Lower leg skin (tissue), 4 donors: ENCODE measurements around the gene AKR1A1. TPM values are rescaled to one million over a fixed set of nuclear protein-coding genes. Genes with fewer than 3 reads are reported as not detected.

Experiments used
- DNase-seq, 2 donors: peaks; one replicate each; pipeline ENCODE4 v3.0.0-alpha.2; 2019; ENCODE audit warnings: low spot score in 2 of 2
- H3K4me3 ChIP-seq: fragments of 200-600 bp; sonication (generic); 2 replicates; pipeline ENCODE4 v1.5.1; 2017; ENCODE audit warnings: mild to moderate bottlenecking, low read depth; ENCODE audit not compliant: poor library complexity, severe bottlenecking
- CTCF ChIP-seq, 3 donors: fragments of 450-650 bp; IDR thresholded peaks; one replicate each; pipeline ENCODE4 v1.5.1; 2016; ENCODE audit warnings: antibody characterized with exemption in 3 of 3, mild to moderate bottlenecking in 3 of 3, moderate library complexity in 2 of 3
- POLR2A ChIP-seq, 2 donors: fragments of 450-650 bp; IDR thresholded peaks; one replicate each; pipeline ENCODE4 v1.6.1; 2016 to 2017; ENCODE audit warnings: antibody characterized with exemption in 2 of 2, mild to moderate bottlenecking in 1 of 2, moderate library complexity in 1 of 2
- WGBS, 2 donors: methylation state at CpG; one replicate each; pipeline ENCODE4 v1.1.5; 2018; 5-methylcytosine and 5-hydroxymethylcytosine counted together
- intact Hi-C: fragments of 100-400 bp; cut with DNase I; formaldehyde crosslinking; loops from one replicate; pipeline ENCODE4 v1.15.0; 2023; ENCODE audit warnings: low total_unique reads
- total RNA-seq, 4 donors: library from RNA; depleted of rRNA; stranded (reverse); fragments of >200 nt; gene quantifications; one replicate each; pipeline ENCODE4 v1.1.0, GENCODE V29; 2016

Gene AKR1A1
- total RNA-seq, 4 donors from 2014 or later = 42.1 to 79.2 (median 57.8) TPM

GRCh38 chr1:45544530-45544929 is 6.1 kb upstream of the AKR1A1 start:
- 88 to 94% methylated on average over 4 of the region's 4 CpGs for WGBS, 2 donors
- intact Hi-C loops = no loop called here
- H3K4me3 ChIP-seq = no peak overlapping the region
- DNase-seq = no peak
- TF ChIP-seq POLR2A (IDR thresholded peaks at IDR 0.05) (no peak), CTCF (IDR thresholded peaks at IDR 0.05) (no peak)

GRCh38 chr1:45545019-45545493 is 5.6 kb upstream of the AKR1A1 start:
- WGBS, 2 donors = 56 to 64% methylated on average over 6 of the region's 6 CpGs
- no peak overlapping the region for H3K4me3 ChIP-seq
- no peak for TF ChIP-seq POLR2A (IDR thresholded peaks at IDR 0.05)
- TF ChIP-seq CTCF (IDR thresholded peaks at IDR 0.05) = no peak
- intact Hi-C loops = no loop called here
- DNase-seq = no peak

GRCh38 chr1:45545553-45546310 is 4.9 kb upstream of the AKR1A1 start:
- intact Hi-C loops = no loop called here
- H3K4me3 ChIP-seq = no peak overlapping the region
- TF ChIP-seq POLR2A (IDR thresholded peaks at IDR 0.05) = no peak
- no peak for TF ChIP-seq CTCF (IDR thresholded peaks at IDR 0.05)
- no peak for DNase-seq
- WGBS, 2 donors = 86 to 90% methylated on average over 7 of the region's 7 CpGs

GRCh38 chr1:45551684-45552083 is 1.1 kb downstream of the AKR1A1 start:
- WGBS, 2 donors = 13% methylated on average over 3 of the region's 3 CpGs
- peak overlapping the region; percentile 44 for H3K4me3 ChIP-seq
- DNase-seq = no peak
- intact Hi-C loops = no loop called here
- TF ChIP-seq POLR2A (IDR thresholded peaks at IDR 0.05) (no peak), CTCF (IDR thresholded peaks at IDR 0.05) (no peak)

GRCh38 chr1:45552331-45552730 is 1.7 kb downstream of the AKR1A1 start:
- TF ChIP-seq CTCF (IDR thresholded peaks at IDR 0.05) (no peak), POLR2A (IDR thresholded peaks at IDR 0.05) (no peak)
- 55 to 65% methylated on average over 1 of the region's 1 CpG for WGBS, 2 donors
- no peak for DNase-seq
- no peak overlapping the region for H3K4me3 ChIP-seq
- intact Hi-C loops = no loop called here

- no peak overlapping the region for H3K4me3 ChIP-seq
- TF ChIP-seq CTCF (IDR thresholded peaks at IDR 0.05) = no peak
- no peak for TF ChIP-seq POLR2A (IDR thresholded peaks at IDR 0.05)
- intact Hi-C loops = no loop called here
- DNase-seq = no peak
- 69 to 71% methylated on average over 6 of the region's 6 CpGs for WGBS, 2 donors
Measured at GRCh38 chr1:45554198-45554597, 3.6 kb downstream of the AKR1A1 start.
